Prostate gland (tissue), 2 donors: ENCODE results near the gene ARHGEF12. TPM values are rescaled to one million over a fixed set of nuclear protein-coding genes. Genes with fewer than 3 reads are reported as not detected.

Experiments
- DNase-seq: peaks from one replicate; pipeline ENCODE4 v3.0.0-alpha.2; 2019; ENCODE audit warnings: low spot score
- H3K27ac ChIP-seq, 2 donors: fragments of 200-600 bp; sonication (generic); 2 replicates each; pipeline ENCODE4 v1.5.1; 2017 to 2019
- H3K27me3 ChIP-seq: fragments of 200-600 bp; sonication (generic); replicated peaks from 2 replicates; pipeline ENCODE4 v1.5.1; 2019; ENCODE audit not compliant: insufficient read depth
- H3K36me3 ChIP-seq, 2 donors: fragments of 200-600 bp; sonication (generic); 1 replicate in 1 of 2; 2 replicates in 1 of 2; pipeline versions ENCODE4 v1.5.1 to v1.8.1; 2017 to 2019
- H3K4me1 ChIP-seq: fragments of 200-600 bp; sonication (generic); replicated peaks from 2 replicates; pipeline ENCODE4 v1.5.1; 2019
- H3K4me3 ChIP-seq, 2 donors: fragments of 200-600 bp; sonication (generic); 2 replicates each; pipeline ENCODE4 v1.5.1; 2017 to 2019
- H3K9me3 ChIP-seq: fragments of 200-600 bp; sonication (generic); 2 replicates; pipeline ENCODE4 v1.5.1; 2017
- CTCF ChIP-seq, 4 experiments: fragments of 200-600 bp in 2 of 4; fragments of 450-650 bp in 2 of 4; sonication (generic) in 2 of 4; IDR thresholded peaks; 1 replicate in 3 of 4; 2 replicates in 1 of 4; pipeline ENCODE4 v1.5.1; 2016 to 2019; ENCODE audit warnings: antibody characterized with exemption in 4 of 4, mild to moderate bottlenecking in 2 of 4, moderate library complexity in 2 of 4
- POLR2A ChIP-seq: fragments of 450-650 bp; IDR thresholded peaks from one replicate; pipeline ENCODE4 v1.6.1; 2016; ENCODE audit warnings: antibody characterized with exemption, mild to moderate bottlenecking
- POLR2AphosphoS5 ChIP-seq: sonication (generic); formaldehyde crosslinking; IDR thresholded peaks from one replicate; pipeline ENCODE4 v1.6.1; 2017; ENCODE audit warnings: antibody characterized with exemption
- WGBS: methylation state at CpG from one replicate; pipeline ENCODE4 v1.1.5; 2018; 5-methylcytosine and 5-hydroxymethylcytosine counted together
- intact Hi-C: fragments of 100-400 bp; cut with DNase I; formaldehyde crosslinking; loops from one replicate; pipeline ENCODE4 v1.14.2; 2022
- total RNA-seq, 2 donors: library from RNA; depleted of rRNA; stranded (reverse); fragments of >200 nt; gene quantifications; one replicate each; pipeline ENCODE4 v1.1.0, GENCODE V29; 2016

Gene ARHGEF12
- total RNA-seq, 2 donors from 2014 or later = 86.2 to 96.5 TPM

- DNase-seq = no peak
- no peaks in the 10 kb centered on the region for H3K4me1 ChIP-seq
- no peak overlapping the region for H3K27ac ChIP-seq
- WGBS = 87% methylated on average over 6 of the region's 6 CpGs
- no peak overlapping the region for H3K4me3 ChIP-seq
- H3K36me3 ChIP-seq = no peaks in the 10 kb centered on the region
- intact Hi-C loops = no loop called here
- H3K9me3 ChIP-seq = no peaks in the 10 kb centered on the region
- H3K27me3 ChIP-seq = no peaks in the 10 kb centered on the region
- TF ChIP-seq POLR2A = no peak
- TF ChIP-seq POLR2AphosphoS5 = no peak
- TF ChIP-seq CTCF (IDR thresholded peaks at IDR 0.05) = no peak
These were observed 40.5 kb downstream of the ARHGEF12 start for GRCh38 chr11:120376547-120377182.

- Histone ChIP-seq H3K4me3 (no peak overlapping the region), H3K9me3 (no peaks in the 10 kb centered on the region), H3K4me1 (no peaks in the 10 kb centered on the region), H3K27ac (no peak overlapping the region), H3K36me3 (no peaks in the 10 kb centered on the region), H3K27me3 (no peaks in the 10 kb centered on the region)
- WGBS = 70% methylated on average over 3 of the region's 3 CpGs
- no peak for DNase-seq
- intact Hi-C loops = no loop called here
- no peak for TF ChIP-seq CTCF (IDR thresholded peaks at IDR 0.05)
- no peak for TF ChIP-seq POLR2A
These were observed 42.3 kb downstream of the ARHGEF12 start for GRCh38 chr11:120378474-120378873.

- TF ChIP-seq CTCF (IDR thresholded peaks at IDR 0.05) = no peak
- TF ChIP-seq POLR2A = no peak
- TF ChIP-seq POLR2AphosphoS5 = no peak
- Histone ChIP-seq H3K4me3 (no peak overlapping the region), H3K4me1 (no peaks in the 10 kb centered on the region), H3K9me3 (no peaks in the 10 kb centered on the region), H3K27me3 (no peaks in the 10 kb centered on the region), H3K27ac (no peak overlapping the region), H3K36me3 (no peaks in the 10 kb centered on the region)
- intact Hi-C loops = no loop called here
- whole genome bisulfite sequencing = 87% methylated on average over 7 of the region's 7 CpGs
- DNase-seq = no peak
These were observed 45.2 kb downstream of the ARHGEF12 start for GRCh38 chr11:120381401-120381800.

GRCh38 chr11:120383518-120384155 lies 47.4 kb downstream of the ARHGEF12 start:
- Histone ChIP-seq H3K9me3 (no peaks in the 10 kb centered on the region), H3K27ac (no peak overlapping the region), H3K36me3 (no peaks in the 10 kb centered on the region), H3K4me3 (no peak overlapping the region), H3K27me3 (no peaks in the 10 kb centered on the region), H3K4me1 (no peaks in the 10 kb centered on the region)
- WGBS = 87% methylated on average over 4 of the region's 4 CpGs
- no peak for TF ChIP-seq POLR2AphosphoS5
- no peak for TF ChIP-seq CTCF (IDR thresholded peaks at IDR 0.05)
- no peak for TF ChIP-seq POLR2A
- intact Hi-C loops = no loop called here
- DNase-seq = no peak

GRCh38 chr11:120384476-120384875 lies 48.3 kb downstream of the ARHGEF12 start:
- H3K27ac ChIP-seq = no peak overlapping the region
- DNase-seq = no peak
- H3K4me3 ChIP-seq = no peak overlapping the region
- H3K9me3 ChIP-seq = no peaks in the 10 kb centered on the region
- no peak for TF ChIP-seq POLR2A
- no peaks in the 10 kb centered on the region for H3K4me1 ChIP-seq
- H3K36me3 ChIP-seq = no peaks in the 10 kb centered on the region
- WGBS = 74% methylated on average over 1 of the region's 1 CpG
- intact Hi-C loops = no loop called here
- H3K27me3 ChIP-seq = no peaks in the 10 kb centered on the region
